Medulla oblongata (tissue), 1 donor: Measurements from ENCODE around the gene GMDS.

Source experiments
- DNase-seq: peaks from one replicate; pipeline ENCODE4 v3.0.0-alpha.2; 2015; ENCODE audit errors: extremely low spot score

Gene GMDS

GRCh38 chr6:1604158-1605003 lies 641.0 kb downstream of the GMDS start:
- DNase-seq, result peak; percentile 64

- DNase-seq, result no peak
Measured at GRCh38 chr6:1603708-1604107, 641.7 kb downstream of the GMDS start.

GRCh38 chr6:1602049-1602713 lies 643.2 kb downstream of the GMDS start:
- no peak for DNase-seq

GRCh38 chr6:1601158-1602048 lies 644.0 kb downstream of the GMDS start:
- no peak for DNase-seq

- DNase-seq, result no peak
Measured at GRCh38 chr6:1600764-1601157, 644.6 kb downstream of the GMDS start.

- no peak for DNase-seq
Measured at GRCh38 chr6:1600063-1600763, 645.2 kb downstream of the GMDS start.

- no peak for DNase-seq
Measured at GRCh38 chr6:1599469-1599868, 645.9 kb downstream of the GMDS start.

GRCh38 chr6:1598886-1599285 lies 646.5 kb downstream of the GMDS start:
- no peak for DNase-seq

GRCh38 chr6:1598433-1598832 lies 647.0 kb downstream of the GMDS start:
- no peak for DNase-seq

- DNase-seq, result no peak
Measured at GRCh38 chr6:1597924-1598323, 647.5 kb downstream of the GMDS start.

GRCh38 chr6:1597121-1597744 lies 648.2 kb downstream of the GMDS start:
- DNase-seq, result no peak

- peak; percentile 74 for DNase-seq
Measured at GRCh38 chr6:1596088-1596852, 649.1 kb downstream of the GMDS start.

GRCh38 chr6:1595271-1596087 lies 649.9 kb downstream of the GMDS start:
- DNase-seq, result no peak

GRCh38 chr6:1594445-1595200 lies 650.8 kb downstream of the GMDS start:
- no peak for DNase-seq

- DNase-seq, result no peak
Measured at GRCh38 chr6:1593958-1594314, 651.5 kb downstream of the GMDS start.

- no peak for DNase-seq
Measured at GRCh38 chr6:1593286-1593957, 652.0 kb downstream of the GMDS start.

GRCh38 chr6:1592852-1593251 lies 652.6 kb downstream of the GMDS start:
- DNase-seq, result no peak

- no peak for DNase-seq
Measured at GRCh38 chr6:1591926-1592325, 653.5 kb downstream of the GMDS start.
